H1 (cell line): ENCODE data around the gene IFT43.

Experiments
- CEBPB ChIP-seq: IDR thresholded peaks from 2 replicates; pipeline ENCODE4 v1.6.1; 2012; ENCODE audit warnings: low read depth, low read length
- EZH2 ChIP-seq: fragments of 200-600 bp; sonication (generic); IDR thresholded peaks from 2 replicates; pipeline ENCODE4 v1.7.1; 2012; ENCODE audit warnings: low read depth, mild to moderate bottlenecking, moderate library complexity, low read length, inconsistent platforms; ENCODE audit not compliant: severe bottlenecking
- HDAC2 ChIP-seq, 2 experiments: fragments of 300-600 bp in 1 of 2; sonication (generic) in 1 of 2; IDR thresholded peaks; 2 replicates each; pipeline ENCODE4 v1.6.1; 2011 to 2012; ENCODE audit warnings: low read depth in 2 of 2, low read length in 2 of 2, mild to moderate bottlenecking in 2 of 2, moderate library complexity in 2 of 2, borderline replicate concordance in 1 of 2, inconsistent platforms in 1 of 2
- JUN ChIP-seq: IDR thresholded peaks from 2 replicates; pipeline ENCODE4 v1.6.1; 2011; ENCODE audit warnings: low read depth, mild to moderate bottlenecking, improper control_type of control experiment, low read length
- NRF1 ChIP-seq: IDR thresholded peaks from 2 replicates; pipeline ENCODE4 v1.6.1; 2011; ENCODE audit warnings: mild to moderate bottlenecking, low read depth, low read length, improper control_type of control experiment
- POLR2A ChIP-seq, 2 experiments: IDR thresholded peaks; 1 replicate in 1 of 2; 2 replicates in 1 of 2; pipeline ENCODE4 v1.6.1; 2011; ENCODE audit warnings: low read depth in 2 of 2, low read length in 2 of 2, mild to moderate bottlenecking in 2 of 2; ENCODE audit errors: control extremely low read depth in 1 of 2
- POLR2AphosphoS5 ChIP-seq: IDR thresholded peaks from 2 replicates; pipeline ENCODE4 v1.6.1; 2011; ENCODE audit warnings: low read depth, low read length
- SP4 ChIP-seq: IDR thresholded peaks from 2 replicates; pipeline ENCODE4 v1.6.1; 2012; ENCODE audit warnings: low read length, inconsistent platforms
- SRF ChIP-seq: IDR thresholded peaks from 2 replicates; pipeline ENCODE4 v1.6.1; 2011; ENCODE audit warnings: mild to moderate bottlenecking, low read depth, low read length, moderate library complexity
- TAF1 ChIP-seq: IDR thresholded peaks from 2 replicates; pipeline ENCODE4 v1.6.1; 2011; ENCODE audit warnings: mild to moderate bottlenecking, low read depth, low read length
- TEAD4 ChIP-seq: IDR thresholded peaks from 2 replicates; pipeline ENCODE4 v1.6.1; 2012; ENCODE audit warnings: low read depth, low read length, inconsistent platforms, mixed read lengths
- TF ChIP-seq, protein P1 (sequence below), 3 experiments: IDR thresholded peaks; 1 replicate in 2 of 3; 2 replicates in 1 of 3; pipeline versions ENCODE4 v1.5.1 to v1.6.1; 2011; ENCODE audit warnings: low read length in 3 of 3, mild to moderate bottlenecking in 3 of 3, inconsistent platforms in 2 of 3, low read depth in 1 of 3, moderate library complexity in 1 of 3; ENCODE audit not compliant: insufficient read depth in 1 of 3; ENCODE audit errors: control extremely low read depth in 1 of 3

- TF ChIP-seq TEAD4 (no peak), POLR2AphosphoS5 (no peak), EZH2 (no peak), TAF1 (no peak), POLR2A (IDR thresholded peaks at IDR 0.05; ENCODE audit: control extremely low read depth in 1 of 2, low read depth in 2 of 2, low read length in 2 of 2) (no peak), SP4 (no peak), HDAC2 (IDR thresholded peaks at IDR 0.05; ENCODE audit: borderline replicate concordance in 1 of 2, low read depth in 2 of 2, low read length in 2 of 2) (no peak), CEBPB (no peak), NRF1 (no peak), JUN (no peak), SRF (no peak)
- TF ChIP-seq, protein P1, sequence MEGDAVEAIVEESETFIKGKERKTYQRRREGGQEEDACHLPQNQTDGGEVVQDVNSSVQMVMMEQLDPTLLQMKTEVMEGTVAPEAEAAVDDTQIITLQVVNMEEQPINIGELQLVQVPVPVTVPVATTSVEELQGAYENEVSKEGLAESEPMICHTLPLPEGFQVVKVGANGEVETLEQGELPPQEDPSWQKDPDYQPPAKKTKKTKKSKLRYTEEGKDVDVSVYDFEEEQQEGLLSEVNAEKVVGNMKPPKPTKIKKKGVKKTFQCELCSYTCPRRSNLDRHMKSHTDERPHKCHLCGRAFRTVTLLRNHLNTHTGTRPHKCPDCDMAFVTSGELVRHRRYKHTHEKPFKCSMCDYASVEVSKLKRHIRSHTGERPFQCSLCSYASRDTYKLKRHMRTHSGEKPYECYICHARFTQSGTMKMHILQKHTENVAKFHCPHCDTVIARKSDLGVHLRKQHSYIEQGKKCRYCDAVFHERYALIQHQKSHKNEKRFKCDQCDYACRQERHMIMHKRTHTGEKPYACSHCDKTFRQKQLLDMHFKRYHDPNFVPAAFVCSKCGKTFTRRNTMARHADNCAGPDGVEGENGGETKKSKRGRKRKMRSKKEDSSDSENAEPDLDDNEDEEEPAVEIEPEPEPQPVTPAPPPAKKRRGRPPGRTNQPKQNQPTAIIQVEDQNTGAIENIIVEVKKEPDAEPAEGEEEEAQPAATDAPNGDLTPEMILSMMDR (IDR thresholded peaks at IDR 0.05; ENCODE audit: control extremely low read depth in 1 of 3, insufficient read depth in 1 of 3, low read depth in 1 of 3, low read length in 3 of 3): no peak
These were observed 112.0 kb downstream of the IFT43 start for GRCh38 chr14:76097547-76097946.
